H9 (cell line): ENCODE results near the gene TSC22D3. TPM values are rescaled to one million over a fixed set of nuclear protein-coding genes. Genes with fewer than 3 reads are reported as not detected.

Source experiments
- DNase-seq: peaks from one replicate; pipeline ENCODE4 v3.0.0-alpha.2; 2017
- H2AFZ ChIP-seq: one replicate; pipeline ENCODE4 v1.6.1; 2013; ENCODE audit warnings: mild to moderate bottlenecking, low read length, control low read depth, moderate library complexity
- H2AK5ac ChIP-seq: 2 replicates; pipeline ENCODE4 v1.6.1; 2013; ENCODE audit warnings: low read length, control low read depth, mixed read lengths; ENCODE audit not compliant: insufficient read length
- H2BK120ac ChIP-seq: one replicate; pipeline ENCODE4 v1.6.1; 2013; ENCODE audit warnings: low read depth, mild to moderate bottlenecking, low read length, control low read depth, inconsistent platforms; ENCODE audit not compliant: poor library complexity, severe bottlenecking
- H2BK12ac ChIP-seq: 2 replicates; pipeline ENCODE4 v1.6.1; 2013; ENCODE audit warnings: low read length, control low read depth, mixed read lengths, low read depth; ENCODE audit not compliant: insufficient read length
- H2BK15ac ChIP-seq: 2 replicates; pipeline ENCODE4 v1.6.1; 2013; ENCODE audit warnings: low read depth, low read length, control low read depth
- H2BK20ac ChIP-seq: one replicate; pipeline ENCODE4 v1.6.1; 2013; ENCODE audit warnings: low read depth, mild to moderate bottlenecking, low read length, control low read depth, inconsistent platforms; ENCODE audit not compliant: poor library complexity, severe bottlenecking
- H2BK5ac ChIP-seq: 2 replicates; pipeline ENCODE4 v1.6.1; 2013; ENCODE audit warnings: low read length, control low read depth, mixed read lengths; ENCODE audit not compliant: insufficient read length
- H3K14ac ChIP-seq: 2 replicates; pipeline ENCODE4 v1.6.1; 2013; ENCODE audit warnings: low read length, control low read depth; ENCODE audit not compliant: insufficient read depth
- H3K18ac ChIP-seq: 2 replicates; pipeline ENCODE4 v1.6.1; 2013; ENCODE audit warnings: low read depth, mild to moderate bottlenecking, mixed read lengths, low read length, control low read depth; ENCODE audit not compliant: insufficient read length
- H3K23ac ChIP-seq: 2 replicates; pipeline ENCODE4 v1.6.1; 2013; ENCODE audit warnings: low read length, control low read depth, mixed read lengths, low read depth; ENCODE audit not compliant: insufficient read length
- H3K23me2 ChIP-seq: 2 replicates; pipeline ENCODE4 v1.6.1; 2013; ENCODE audit warnings: low read depth, mild to moderate bottlenecking, mixed read lengths, low read length, control low read depth; ENCODE audit not compliant: insufficient read length, poor library complexity, severe bottlenecking
- H3K27ac ChIP-seq: 2 replicates; pipeline ENCODE4 v1.5.1; 2013; ENCODE audit warnings: low read length, control low read depth, mixed read lengths, low read depth; ENCODE audit not compliant: insufficient read length
- H3K27me3 ChIP-seq: 2 replicates; pipeline ENCODE4 v1.6.1; 2013; ENCODE audit warnings: low read length, control low read depth, inconsistent platforms; ENCODE audit not compliant: insufficient read depth
- H3K4ac ChIP-seq: 2 replicates; pipeline ENCODE4 v1.6.1; 2013; ENCODE audit warnings: low read depth, mild to moderate bottlenecking, control low read depth, inconsistent platforms, low read length, moderate library complexity
- H3K4me1 ChIP-seq: 2 replicates; pipeline ENCODE4 v1.6.1; 2013; ENCODE audit warnings: low read length, control low read depth, inconsistent platforms; ENCODE audit not compliant: insufficient read depth
- H3K4me2 ChIP-seq: 2 replicates; pipeline ENCODE4 v1.6.1; 2013; ENCODE audit warnings: low read length, control low read depth, mixed read lengths; ENCODE audit not compliant: insufficient read length, insufficient read depth
- H3K56ac ChIP-seq: 2 replicates; pipeline ENCODE4 v1.6.1; 2013; ENCODE audit warnings: low read depth, mild to moderate bottlenecking, mixed read lengths, low read length, control low read depth; ENCODE audit not compliant: insufficient read length
- H3K79me1 ChIP-seq: 2 replicates; pipeline ENCODE4 v1.6.1; 2013; ENCODE audit warnings: low read depth, mild to moderate bottlenecking, moderate library complexity, low read length, control low read depth, inconsistent platforms; ENCODE audit not compliant: insufficient read depth, poor library complexity, severe bottlenecking
- H3K79me2 ChIP-seq: 2 replicates; pipeline ENCODE4 v1.6.1; 2013; ENCODE audit warnings: low read length, control low read depth, inconsistent platforms; ENCODE audit not compliant: insufficient read depth
- H3K9ac ChIP-seq: 2 replicates; pipeline ENCODE4 v1.6.1; 2013; ENCODE audit warnings: low read length, control low read depth, mixed read lengths; ENCODE audit not compliant: insufficient read length; ENCODE audit errors: extremely low read depth
- H3K9me3 ChIP-seq: one replicate; pipeline ENCODE4 v1.6.1; 2013; ENCODE audit warnings: low read depth, low read length, inconsistent platforms; ENCODE audit not compliant: control insufficient read depth
- H3T11ph ChIP-seq: one replicate; pipeline ENCODE4 v1.6.1; 2013; ENCODE audit warnings: mild to moderate bottlenecking, low read length, control low read depth, inconsistent platforms
- H4K20me1 ChIP-seq: one replicate; pipeline ENCODE4 v1.6.1; 2013; ENCODE audit not compliant: control insufficient read depth, insufficient read length, insufficient read depth
- H4K5ac ChIP-seq: 2 replicates; pipeline ENCODE4 v1.6.1; 2013; ENCODE audit warnings: low read depth, mild to moderate bottlenecking, mixed read lengths, low read length, control low read depth; ENCODE audit not compliant: insufficient read length
- H4K8ac ChIP-seq: replicated peaks from 2 replicates; pipeline ENCODE4 v1.6.1; 2013; ENCODE audit warnings: low read length, control low read depth, mixed read lengths, low read depth; ENCODE audit not compliant: insufficient read length
- H4K91ac ChIP-seq: 2 replicates; pipeline ENCODE4 v1.6.1; 2013; ENCODE audit warnings: low read depth, mild to moderate bottlenecking, moderate library complexity, mixed read lengths, low read length, control low read depth; ENCODE audit not compliant: insufficient read length
- H3K27ac Mint-ChIP-seq, 3 experiments: 2 replicates in 2 of 3; 3 replicates in 1 of 3; pipeline ENCODE4 v1.8.0; 2020 to 2021; ENCODE audit warnings: mixed read lengths in 3 of 3, mild to moderate bottlenecking in 1 of 3, moderate library complexity in 1 of 3
- H3K27me3 Mint-ChIP-seq: 2 replicates; pipeline ENCODE4 v1.8.0; 2021; ENCODE audit warnings: low read depth, mild to moderate bottlenecking, moderate library complexity, mixed read lengths
- H3K36me3 Mint-ChIP-seq, 3 experiments: 2 replicates in 2 of 3; 3 replicates in 1 of 3; pipeline ENCODE4 v1.8.0; 2020 to 2021; ENCODE audit warnings: low read depth in 3 of 3, mixed read lengths in 3 of 3; ENCODE audit not compliant: insufficient read depth in 1 of 3
- H3K4me1 Mint-ChIP-seq, 2 experiments: 2 replicates each; pipeline ENCODE4 v1.8.0; 2020; ENCODE audit warnings: mixed read lengths in 2 of 2
- H3K4me3 Mint-ChIP-seq, 2 experiments: 2 replicates in 1 of 2; 3 replicates in 1 of 2; pipeline ENCODE4 v1.8.0; 2020 to 2021; ENCODE audit warnings: mild to moderate bottlenecking in 2 of 2, mixed read lengths in 2 of 2, moderate library complexity in 1 of 2
- H3K9me3 Mint-ChIP-seq, 2 experiments: 2 replicates in 1 of 2; 3 replicates in 1 of 2; pipeline ENCODE4 v1.8.0; 2020; ENCODE audit warnings: mild to moderate bottlenecking in 2 of 2, mixed read lengths in 2 of 2, moderate library complexity in 1 of 2
- WGBS: extraction: QIAGEN DNeasy Blood & Tissue Kit; methylation state at CpG from one replicate; pipeline ENCODE4 v1.1.7; 2013; ENCODE audit warnings: missing lambda C conversion rate, low lambda C conversion rate, mixed read lengths; ENCODE audit not compliant: insufficient read length; ENCODE audit errors: extremely low coverage; 5-methylcytosine and 5-hydroxymethylcytosine counted together
- total RNA-seq: library from RNA; stranded (reverse); gene quantifications from 2 replicates; pipeline ENCODE4 v1.2.1, GENCODE V29; 2021
- TF ChIP-seq, protein P1 (sequence below): fragments of 200-600 bp; sonication (generic); conservative IDR thresholded peaks from 3 replicates; pipeline ENCODE4 v1.8.0; 2021; ENCODE audit warnings: antibody characterized with exemption, mild to moderate bottlenecking

TSC22D3 gene
- total RNA-seq, 1 experiment from 2014 or later = 10.5 TPM

DNA sequence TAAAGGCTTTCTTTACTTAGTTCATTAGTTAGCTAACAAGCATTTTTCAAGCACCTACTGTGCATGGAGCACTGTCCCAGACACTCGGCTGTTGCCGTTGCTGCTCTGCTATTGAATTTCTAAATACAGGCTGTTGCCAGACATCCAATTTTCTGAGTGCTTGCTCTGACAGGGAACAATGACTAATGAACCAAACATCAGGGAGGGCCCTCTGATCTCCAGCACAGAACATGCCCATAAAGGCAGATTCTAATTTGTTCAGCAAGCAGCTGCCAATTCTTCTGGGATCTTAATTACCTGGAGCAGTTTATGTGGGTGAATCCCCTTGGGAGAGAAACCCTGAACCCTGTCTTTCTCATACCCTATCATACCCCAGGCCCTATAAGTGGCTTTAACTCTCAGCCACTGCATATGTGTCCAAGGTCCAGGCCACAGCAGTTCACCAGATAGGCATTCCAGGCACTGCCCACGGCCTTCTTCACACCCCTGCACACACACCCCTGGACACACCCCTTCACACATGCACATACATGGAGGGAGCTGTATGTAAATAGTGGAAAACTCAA lies 27.9 kb downstream of the TSC22D3 start:
- no peak overlapping the region for H3K27ac Mint-ChIP-seq
- peaks cover 0 to 2% (median 0%) of the 10 kb centered on the region in 3 experiments; a peak in 2 of 7 replicates for H3K36me3 Mint-ChIP-seq
- Histone ChIP-seq H2AFZ (no peak overlapping the region), H2AK5ac (no peak overlapping the region), H3T11ph (no peak overlapping the region), H3K27me3 (no peaks in the 10 kb centered on the region; the same call in 1 of the 2 replicates), H4K20me1 (no peaks in the 10 kb centered on the region), H2BK15ac (no peak overlapping the region), H3K23ac (no peak overlapping the region), H2BK5ac (no peak overlapping the region), H3K56ac (no peak overlapping the region), H3K18ac (no peak overlapping the region), H3K9ac (no peak overlapping the region), H3K4me2 (no peak overlapping the region), H3K9me3 (no peaks in the 10 kb centered on the region), H2BK120ac (no peak overlapping the region), H4K8ac (no peak overlapping the region), H3K14ac (no peak overlapping the region), H3K27ac (no peak overlapping the region), H3K23me2 (no peaks in the 10 kb centered on the region), H3K4ac (no peak overlapping the region), H2BK12ac (no peak overlapping the region), H2BK20ac (no peak overlapping the region), H4K5ac (no peak overlapping the region), H3K79me1 (no peaks in the 10 kb centered on the region), H3K4me1 (peaks cover 5% of the 10 kb centered on the region; the same call in 1 of the 2 replicates), H3K79me2 (no peaks in the 10 kb centered on the region), H4K91ac (no peak overlapping the region)
- H3K9me3 Mint-ChIP-seq = peaks cover 0 to 48% of the 10 kb centered on the region in 2 experiments; a peak in 2 of 5 replicates
- no peak overlapping the region for H3K4me3 Mint-ChIP-seq
- no peak for DNase-seq
- TF ChIP-seq, protein P1, sequence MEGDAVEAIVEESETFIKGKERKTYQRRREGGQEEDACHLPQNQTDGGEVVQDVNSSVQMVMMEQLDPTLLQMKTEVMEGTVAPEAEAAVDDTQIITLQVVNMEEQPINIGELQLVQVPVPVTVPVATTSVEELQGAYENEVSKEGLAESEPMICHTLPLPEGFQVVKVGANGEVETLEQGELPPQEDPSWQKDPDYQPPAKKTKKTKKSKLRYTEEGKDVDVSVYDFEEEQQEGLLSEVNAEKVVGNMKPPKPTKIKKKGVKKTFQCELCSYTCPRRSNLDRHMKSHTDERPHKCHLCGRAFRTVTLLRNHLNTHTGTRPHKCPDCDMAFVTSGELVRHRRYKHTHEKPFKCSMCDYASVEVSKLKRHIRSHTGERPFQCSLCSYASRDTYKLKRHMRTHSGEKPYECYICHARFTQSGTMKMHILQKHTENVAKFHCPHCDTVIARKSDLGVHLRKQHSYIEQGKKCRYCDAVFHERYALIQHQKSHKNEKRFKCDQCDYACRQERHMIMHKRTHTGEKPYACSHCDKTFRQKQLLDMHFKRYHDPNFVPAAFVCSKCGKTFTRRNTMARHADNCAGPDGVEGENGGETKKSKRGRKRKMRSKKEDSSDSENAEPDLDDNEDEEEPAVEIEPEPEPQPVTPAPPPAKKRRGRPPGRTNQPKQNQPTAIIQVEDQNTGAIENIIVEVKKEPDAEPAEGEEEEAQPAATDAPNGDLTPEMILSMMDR = no peak
- H3K27me3 Mint-ChIP-seq = peaks cover 3% of the 10 kb centered on the region
- WGBS = no CpG with 5 or more reads among the region's 3 CpGs
- H3K4me1 Mint-ChIP-seq = peaks cover 17 to 29% of the 10 kb centered on the region in 2 experiments
